Urinary bladder (tissue), 4 donors: ENCODE results near the gene NCAPG. TPM values are rescaled to one million over a fixed set of nuclear protein-coding genes. Genes with fewer than 3 reads are reported as not detected.

Source experiments
- DNase-seq: peaks from one replicate; pipeline ENCODE4 v3.0.0-alpha.2; 2015; ENCODE audit errors: extremely low spot score
- H3K27ac ChIP-seq: one replicate; pipeline ENCODE4 v1.5.1; 2013; ENCODE audit warnings: low read depth, mild to moderate bottlenecking, moderate library complexity
- H3K36me3 ChIP-seq: one replicate; pipeline ENCODE4 v1.6.1; 2013; ENCODE audit warnings: mild to moderate bottlenecking, moderate library complexity; ENCODE audit not compliant: insufficient read depth
- H3K4me1 ChIP-seq: one replicate; pipeline ENCODE4 v1.6.1; 2013; ENCODE audit warnings: mild to moderate bottlenecking, moderate library complexity; ENCODE audit not compliant: insufficient read depth
- H3K4me3 ChIP-seq: one replicate; pipeline ENCODE4 v1.5.1; 2013; ENCODE audit warnings: low read depth, low read length
- WGBS: extraction: QIAGEN DNeasy Blood & Tissue Kit; methylation state at CpG from one replicate; pipeline ENCODE4 v1.1.7; 2013; 5-methylcytosine and 5-hydroxymethylcytosine counted together
- polyA plus RNA-seq: library from polyadenylated mRNA; stranded (reverse); fragments of 200-250 nt; gene quantifications from one replicate; pipeline ENCODE4 v1.2.3, GENCODE V29; 2013
- total RNA-seq: library from RNA; depleted of rRNA; stranded (reverse); fragments of >200 nt; gene quantifications from one replicate; pipeline ENCODE4 v1.2.3, GENCODE V29; 2014
- donor health status: healthy with polysubstance abuse.
- donor health status: healthy.

NCAPG gene
- total and polyA plus RNA-seq, 2 donors: 0.15 to 30.4 TPM

- no peak for DNase-seq
- 67% methylated on average over 3 of the region's 3 CpGs for WGBS
- H3K4me1 ChIP-seq: no peaks in the 10 kb centered on the region
- no peak overlapping the region for H3K4me3 ChIP-seq
- H3K27ac ChIP-seq: no peak overlapping the region
- H3K36me3 ChIP-seq: no peaks in the 10 kb centered on the region
These were observed 56.5 kb downstream of the NCAPG start for GRCh38 chr4:17867276-17867675.

- Histone ChIP-seq H3K36me3 (no peaks in the 10 kb centered on the region), H3K4me3 (no peak overlapping the region), H3K27ac (no peak overlapping the region), H3K4me1 (no peaks in the 10 kb centered on the region)
- 49% methylated on average over 2 of the region's 2 CpGs for WGBS
- no peak for DNase-seq
These were observed 58.5 kb downstream of the NCAPG start for GRCh38 chr4:17869327-17869726.

GRCh38 chr4:17875402-17876070 is 64.8 kb downstream of the NCAPG start:
- 96% methylated on average over 4 of the region's 4 CpGs for WGBS
- no peak for DNase-seq
- Histone ChIP-seq H3K27ac (no peak overlapping the region), H3K4me1 (no peaks in the 10 kb centered on the region), H3K36me3 (no peaks in the 10 kb centered on the region), H3K4me3 (no peak overlapping the region)

GRCh38 chr4:17876943-17877342 is 66.2 kb downstream of the NCAPG start:
- Histone ChIP-seq H3K36me3 (no peaks in the 10 kb centered on the region), H3K27ac (no peak overlapping the region), H3K4me1 (no peaks in the 10 kb centered on the region), H3K4me3 (no peak overlapping the region)
- WGBS: 96% methylated on average over 4 of the region's 4 CpGs
- DNase-seq: no peak

GRCh38 chr4:17877661-17878060 is 66.9 kb downstream of the NCAPG start:
- 74% methylated on average over 5 of the region's 5 CpGs for whole genome bisulfite sequencing

GRCh38 chr4:17884063-17884462 is 73.3 kb downstream of the NCAPG start:
- Histone ChIP-seq H3K4me3 (no peak overlapping the region), H3K27ac (no peak overlapping the region), H3K4me1 (no peaks in the 10 kb centered on the region), H3K36me3 (no peaks in the 10 kb centered on the region)
- 81% methylated on average over 2 of the region's 2 CpGs for WGBS
- DNase-seq: no peak

More at GRCh38 chr4:17877661-17878060, 66.9 kb downstream of the NCAPG start:
- Histone ChIP-seq H3K4me1 (no peaks in the 10 kb centered on the region), H3K4me3 (no peak overlapping the region), H3K27ac (no peak overlapping the region), H3K36me3 (no peaks in the 10 kb centered on the region)
- DNase-seq: no peak

GRCh38 chr4:17884511-17884910 is 73.7 kb downstream of the NCAPG start:
- Histone ChIP-seq H3K4me3 (no peak overlapping the region), H3K36me3 (no peaks in the 10 kb centered on the region), H3K27ac (no peak overlapping the region), H3K4me1 (no peaks in the 10 kb centered on the region)
- no peak for DNase-seq
- 70% methylated on average over 2 of the region's 2 CpGs for WGBS

- Histone ChIP-seq H3K36me3 (no peaks in the 10 kb centered on the region), H3K27ac (no peak overlapping the region), H3K4me3 (no peak overlapping the region), H3K4me1 (no peaks in the 10 kb centered on the region)
- WGBS: 95% methylated on average over 1 of the region's 1 CpG
- DNase-seq: no peak
These were observed 78.9 kb downstream of the NCAPG start for GRCh38 chr4:17889692-17890091.

- H3K27ac ChIP-seq: no peak overlapping the region
- DNase-seq: no peak
- H3K4me1 ChIP-seq: no peaks in the 10 kb centered on the region
- H3K4me3 ChIP-seq: no peak overlapping the region
- no peaks in the 10 kb centered on the region for H3K36me3 ChIP-seq
- 60% methylated on average over 3 of the region's 3 CpGs for WGBS
These were observed 83.6 kb downstream of the NCAPG start for GRCh38 chr4:17894421-17894820.

Other genes with a start within 250 kb of the NCAPG start
- 93.7 TPM for gene LAP3, start 233.8 kb upstream of the NCAPG start, total RNA-seq
- gene LAP3, start 233.8 kb upstream of the NCAPG start, polyA plus RNA-seq: 75.8 TPM
- gene MED28, start 196.3 kb upstream of the NCAPG start, total RNA-seq: 25.9 TPM
- gene MED28, start 196.3 kb upstream of the NCAPG start, polyA plus RNA-seq: 21.8 TPM
- 0.11 TPM for gene FAM184B, start 29.4 kb upstream of the NCAPG start, total RNA-seq
- gene FAM184B, start 29.4 kb upstream of the NCAPG start, polyA plus RNA-seq: 0.04 TPM
- gene DCAF16, start 222 bp upstream of the NCAPG start, total RNA-seq: 46.7 TPM
- gene DCAF16, start 222 bp upstream of the NCAPG start, polyA plus RNA-seq: 16.3 TPM
- gene LCORL, start 210.8 kb downstream of the NCAPG start, total RNA-seq: 46.5 TPM
- 4.5 TPM for gene LCORL, start 210.8 kb downstream of the NCAPG start, polyA plus RNA-seq